Central memory CD8-positive, alpha-beta T cell (primary cell): ENCODE data around the gene MTOR.
"Not testable (repeated sequence)": the region's sequence is repeated elsewhere in the genome, so short reads cannot be mapped to it uniquely, and the experiment has no call there.

Source experiments
- ATAC-seq: fragments of 150-1000 bp; cut with Tn5 transposase; replicated peaks from 2 replicates; pipeline ENCODE4 v1.10.0; 2022; ENCODE audit warnings: mild to moderate bottlenecking, moderate FRiP score, moderate number of reproducible peaks; ENCODE audit not compliant: poor library complexity, severe bottlenecking; ENCODE audit errors: extremely low read depth
- DNase-seq, 2 donors: peaks; one replicate each; pipeline ENCODE4 v3.0.0; 2021; ENCODE audit warnings: low spot score in 2 of 2
- H3K27ac Mint-ChIP-seq: one replicate; pipeline ENCODE4 v1.8.0; 2022; ENCODE audit warnings: low read depth, mild to moderate bottlenecking, moderate library complexity, mixed read lengths
- H3K27me3 Mint-ChIP-seq: one replicate; pipeline ENCODE4 v1.8.0; 2022; ENCODE audit warnings: mixed read lengths
- H3K36me3 Mint-ChIP-seq: one replicate; pipeline ENCODE4 v1.8.0; 2022; ENCODE audit warnings: mild to moderate bottlenecking, moderate library complexity, mixed read lengths; ENCODE audit not compliant: insufficient read depth
- H3K4me1 Mint-ChIP-seq: one replicate; pipeline ENCODE4 v1.8.0; 2022; ENCODE audit warnings: mixed read lengths
- H3K4me3 Mint-ChIP-seq: one replicate; pipeline ENCODE4 v1.8.0; 2022; ENCODE audit warnings: mild to moderate bottlenecking, moderate library complexity, mixed read lengths
- H3K9me3 Mint-ChIP-seq: one replicate; pipeline ENCODE4 v1.8.0; 2022; ENCODE audit warnings: mixed read lengths

MTOR gene

DNA sequence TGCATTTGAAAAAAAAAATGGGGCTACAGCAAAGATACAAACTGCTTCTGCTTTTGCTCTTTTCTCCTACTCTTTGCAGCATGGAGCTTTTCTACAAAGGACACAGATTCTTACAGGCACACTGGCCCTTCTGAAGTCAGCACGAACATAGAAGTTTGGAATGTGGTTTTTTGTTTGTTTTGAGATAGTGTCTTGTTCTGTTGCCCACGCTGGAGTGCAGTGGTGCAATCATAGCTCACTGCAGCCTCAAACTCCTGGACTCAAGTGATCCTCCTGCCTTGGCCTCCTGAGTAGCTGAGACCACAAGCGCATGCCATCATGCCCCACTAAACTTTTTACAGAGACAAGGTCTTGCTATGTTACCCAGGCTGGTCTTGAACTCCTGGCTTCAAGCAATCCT lies 82.6 kb downstream of the MTOR start:
- H3K36me3 Mint-ChIP-seq: peaks cover 23% of the 10 kb centered on the region
- not testable (repeated sequence) for H3K27ac Mint-ChIP-seq, H3K27me3 Mint-ChIP-seq, ATAC-seq, H3K4me3 Mint-ChIP-seq, DNase-seq, H3K4me1 Mint-ChIP-seq, H3K9me3 Mint-ChIP-seq

DNA sequence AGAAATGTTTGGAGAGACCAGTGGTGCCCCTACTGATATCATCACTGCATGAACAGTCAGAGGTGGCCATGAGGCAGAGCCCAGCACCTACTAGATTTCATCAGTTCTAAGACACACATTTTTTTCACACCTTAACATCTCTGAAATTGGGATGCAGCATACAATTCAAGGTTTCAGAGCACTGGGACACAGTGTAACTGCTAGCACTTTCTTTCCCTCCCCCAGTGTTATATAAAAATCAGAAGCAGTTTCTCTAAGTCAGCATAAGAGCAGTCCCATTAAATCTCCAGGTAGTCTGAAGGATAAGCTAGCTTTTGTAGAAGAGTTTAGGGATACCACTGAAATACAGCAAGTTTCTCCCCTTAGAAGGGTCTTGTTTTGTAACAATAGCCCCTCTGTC lies 83.2 kb downstream of the MTOR start:
- DNase-seq: no peak
- H3K4me3 Mint-ChIP-seq: no peak overlapping the region
- H3K27me3 Mint-ChIP-seq: no peaks in the 10 kb centered on the region
- H3K36me3 Mint-ChIP-seq: peaks cover 22% of the 10 kb centered on the region
- ATAC-seq: no peak
- H3K9me3 Mint-ChIP-seq: no peaks in the 10 kb centered on the region
- H3K27ac Mint-ChIP-seq: no peak overlapping the region
- no peaks in the 10 kb centered on the region for H3K4me1 Mint-ChIP-seq

- ATAC-seq (no peak), DNase-seq (no peak)
- Mint-ChIP-seq H3K27ac (no peak overlapping the region), H3K4me3 (no peak overlapping the region), H3K9me3 (no peaks in the 10 kb centered on the region), H3K27me3 (no peaks in the 10 kb centered on the region), H3K36me3 (peaks cover 20% of the 10 kb centered on the region), H3K4me1 (no peaks in the 10 kb centered on the region)
Measured at GRCh38 chr1:11178021-11179015, 84.0 kb downstream of the MTOR start.

- H3K27ac Mint-ChIP-seq: no peak overlapping the region
- no peaks in the 10 kb centered on the region for H3K27me3 Mint-ChIP-seq
- no peak for ATAC-seq
- no peaks in the 10 kb centered on the region for H3K9me3 Mint-ChIP-seq
- H3K36me3 Mint-ChIP-seq: peaks cover 15% of the 10 kb centered on the region
- H3K4me1 Mint-ChIP-seq: no peaks in the 10 kb centered on the region
- no peak for DNase-seq
- no peak overlapping the region for H3K4me3 Mint-ChIP-seq
Measured at GRCh38 chr1:11176081-11176706, 86.2 kb downstream of the MTOR start.

- no peak overlapping the region for H3K4me3 Mint-ChIP-seq
- DNase-seq (no peak), ATAC-seq (no peak)
- peaks cover 12% of the 10 kb centered on the region for H3K36me3 Mint-ChIP-seq
- no peaks in the 10 kb centered on the region for H3K4me1 Mint-ChIP-seq
- H3K27ac Mint-ChIP-seq: no peak overlapping the region
- no peaks in the 10 kb centered on the region for H3K9me3 Mint-ChIP-seq
- H3K27me3 Mint-ChIP-seq: no peaks in the 10 kb centered on the region
Measured at GRCh38 chr1:11175461-11175860, 86.9 kb downstream of the MTOR start.

GRCh38 chr1:11174261-11174942 lies 87.9 kb downstream of the MTOR start:
- Mint-ChIP-seq H3K36me3 (peaks cover 8% of the 10 kb centered on the region), H3K27ac (no peak overlapping the region), H3K9me3 (no peaks in the 10 kb centered on the region), H3K4me1 (no peaks in the 10 kb centered on the region), H3K4me3 (no peak overlapping the region), H3K27me3 (no peaks in the 10 kb centered on the region)
- DNase-seq (no peak), ATAC-seq (no peak)

DNA sequence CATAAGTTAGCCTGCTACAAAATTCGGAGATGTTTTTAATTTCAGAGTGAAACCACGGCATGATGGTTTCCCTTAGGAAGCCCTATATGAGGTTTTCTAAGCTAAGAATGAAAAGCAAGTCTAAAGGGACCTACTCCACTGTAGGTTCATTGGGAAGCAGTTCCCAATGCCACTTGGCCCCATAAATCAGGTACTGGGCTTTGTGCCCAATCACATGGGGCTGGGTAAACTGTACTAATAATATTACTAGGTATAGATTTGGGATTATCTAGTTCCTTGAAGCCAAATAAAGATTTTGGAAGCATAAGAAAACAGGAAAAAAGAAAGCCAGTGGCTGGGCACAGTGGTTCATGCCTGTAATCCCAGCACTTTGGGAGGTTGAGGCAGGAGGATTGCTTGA lies 92.2 kb downstream of the MTOR start:
- no peaks in the 10 kb centered on the region for H3K4me1 Mint-ChIP-seq
- H3K9me3 Mint-ChIP-seq: no peaks in the 10 kb centered on the region
- H3K4me3 Mint-ChIP-seq: no peak overlapping the region
- DNase-seq: no peak
- ATAC-seq: no peak
- H3K36me3 Mint-ChIP-seq: peaks cover 8% of the 10 kb centered on the region
- no peak overlapping the region for H3K27ac Mint-ChIP-seq
- no peaks in the 10 kb centered on the region for H3K27me3 Mint-ChIP-seq

GRCh38 chr1:11169202-11169601 lies 93.1 kb downstream of the MTOR start:
- H3K27ac Mint-ChIP-seq: no peak overlapping the region
- DNase-seq (no peak), ATAC-seq (no peak)
- H3K9me3 Mint-ChIP-seq: no peaks in the 10 kb centered on the region
- H3K27me3 Mint-ChIP-seq: no peaks in the 10 kb centered on the region
- no peak overlapping the region for H3K4me3 Mint-ChIP-seq
- no peaks in the 10 kb centered on the region for H3K4me1 Mint-ChIP-seq
- H3K36me3 Mint-ChIP-seq: peaks cover 8% of the 10 kb centered on the region

- Mint-ChIP-seq H3K4me3 (no peak overlapping the region), H3K4me1 (peaks cover 1% of the 10 kb centered on the region), H3K36me3 (peaks cover 8% of the 10 kb centered on the region), H3K27me3 (no peaks in the 10 kb centered on the region), H3K27ac (no peak overlapping the region), H3K9me3 (no peaks in the 10 kb centered on the region)
- DNase-seq: no peak
- no peak for ATAC-seq
Measured at GRCh38 chr1:11168731-11169130, 93.6 kb downstream of the MTOR start.

GRCh38 chr1:11166744-11167143 lies 95.6 kb downstream of the MTOR start:
- Mint-ChIP-seq H3K4me1 (peaks cover 12% of the 10 kb centered on the region), H3K36me3 (peaks cover 17% of the 10 kb centered on the region)
- not testable (repeated sequence) for H3K4me3 Mint-ChIP-seq, H3K27ac Mint-ChIP-seq, H3K9me3 Mint-ChIP-seq, DNase-seq, H3K27me3 Mint-ChIP-seq, ATAC-seq

GRCh38 chr1:11162752-11163151 lies 99.6 kb downstream of the MTOR start:
- peaks cover 12% of the 10 kb centered on the region for H3K4me1 Mint-ChIP-seq
- peaks cover 15% of the 10 kb centered on the region for H3K36me3 Mint-ChIP-seq
- H3K4me3 Mint-ChIP-seq, H3K9me3 Mint-ChIP-seq, H3K27me3 Mint-ChIP-seq, DNase-seq, H3K27ac Mint-ChIP-seq, ATAC-seq: not testable (repeated sequence)

DNA sequence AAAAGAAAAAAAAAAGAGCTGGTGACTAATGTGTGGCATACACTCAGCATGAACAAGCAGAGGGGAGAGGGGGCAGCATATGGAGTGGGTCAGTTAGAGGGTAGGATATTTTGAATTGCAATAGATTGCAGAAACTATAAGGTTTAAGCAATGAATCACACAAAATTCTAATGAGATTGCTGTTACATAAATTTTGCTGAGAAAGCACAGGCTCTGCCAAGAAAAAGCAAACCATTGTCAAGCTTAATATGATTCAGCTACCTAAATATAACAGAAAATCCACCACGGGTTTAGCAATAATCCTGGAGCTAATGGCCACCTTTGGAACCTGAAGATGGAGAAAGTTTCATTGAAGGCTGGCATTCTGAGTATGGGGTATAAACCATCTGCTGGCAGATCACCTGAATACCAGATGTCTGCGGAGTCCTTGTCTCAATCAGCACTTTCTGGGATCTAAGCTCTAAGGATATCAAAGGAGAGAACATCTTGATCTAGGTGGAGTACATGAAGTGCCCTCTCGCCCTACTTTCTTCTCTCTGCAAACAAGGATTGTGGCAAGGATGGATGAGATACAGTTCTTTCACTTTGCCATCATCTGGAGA lies 103.5 kb downstream of the MTOR start:
- Mint-ChIP-seq H3K4me1 (peaks cover 18% of the 10 kb centered on the region), H3K27ac (no peak overlapping the region), H3K36me3 (peaks cover 26% of the 10 kb centered on the region), H3K9me3 (no peaks in the 10 kb centered on the region), H3K4me3 (no peak overlapping the region), H3K27me3 (no peaks in the 10 kb centered on the region)
- ATAC-seq: no peak
- DNase-seq: no peak
